Upper lobe of left lung (tissue), 6 donors: ENCODE results near the gene CMSS1. TPM values are rescaled to one million over a fixed set of nuclear protein-coding genes. Genes with fewer than 3 reads are reported as not detected.
A peak's percentile ranks its signal among the peaks of the same experiment; 100 is the strongest.

ENCODE experiments used
- ATAC-seq, 2 donors: fragments of 200-7000 bp; cut with Tn5 transposase; one replicate each; pipeline ENCODE4 v1.9.1; 2022; ENCODE audit warnings: mild to moderate bottlenecking in 2 of 2, moderate library complexity in 2 of 2; ENCODE audit not compliant: low FRiP score in 2 of 2
- DNase-seq, 2 donors: peaks; one replicate each; pipeline ENCODE4 v3.0.0-alpha.2; 2019 to 2020
- H3K27ac ChIP-seq, 4 donors: fragments of 200-600 bp; sonication (generic); one replicate each; pipeline ENCODE4 v1.5.1; 2016 to 2019
- H3K27me3 ChIP-seq, 4 donors: fragments of 200-600 bp; sonication (generic); one replicate each; pipeline ENCODE4 v1.5.1; 2017 to 2019
- H3K36me3 ChIP-seq, 4 donors: fragments of 200-600 bp; sonication (generic); one replicate each; pipeline ENCODE4 v1.5.1; 2016 to 2019
- H3K4me1 ChIP-seq, 4 donors: fragments of 200-600 bp; sonication (generic); one replicate each; pipeline ENCODE4 v1.5.1; 2018 to 2019
- H3K4me3 ChIP-seq, 4 donors: fragments of 200-600 bp; sonication (generic); one replicate each; pipeline ENCODE4 v1.5.1; 2017 to 2019; ENCODE audit warnings: mild to moderate bottlenecking in 2 of 4, moderate library complexity in 1 of 4
- H3K9me3 ChIP-seq, 4 donors: fragments of 200-600 bp; sonication (generic); one replicate each; pipeline ENCODE4 v1.5.1; 2018 to 2019
- EP300 ChIP-seq, 4 donors: sonication (generic); formaldehyde crosslinking; IDR thresholded peaks; one replicate each; pipeline ENCODE4 v1.5.1; 2017; ENCODE audit warnings: antibody characterized with exemption in 4 of 4, control low read depth in 2 of 4
- POLR2A ChIP-seq, 4 donors: fragments of 450-650 bp; IDR thresholded peaks; one replicate each; pipeline ENCODE4 v1.5.1; 2016 to 2017; ENCODE audit warnings: antibody characterized with exemption in 4 of 4, mild to moderate bottlenecking in 2 of 4
- POLR2AphosphoS5 ChIP-seq, 2 donors: sonication (generic); formaldehyde crosslinking; IDR thresholded peaks; one replicate each; pipeline ENCODE4 v1.5.1; 2017; ENCODE audit warnings: antibody characterized with exemption in 2 of 2
- WGBS, 2 donors: methylation state at CpG; one replicate each; pipeline ENCODE4 v1.1.5; 2017 to 2018; 5-methylcytosine and 5-hydroxymethylcytosine counted together
- total RNA-seq, 6 donors: library from RNA; depleted of rRNA in 4 of 6; stranded (reverse); fragments of >200 nt in 4 of 6; gene quantifications; one replicate each; pipeline versions ENCODE4 v1.1.0 to v1.2.1, GENCODE V29; 2016 to 2021
- TF ChIP-seq, protein P1 (sequence below), 6 experiments: fragments of 450-650 bp in 4 of 6; fragments of 200-600 bp in 2 of 6; sonication (generic) in 2 of 6; IDR thresholded peaks; one replicate each; pipeline ENCODE4 v1.5.1; 2016 to 2019; ENCODE audit warnings: antibody characterized with exemption in 6 of 6
- donor health status: DM: no; HTN: no; CAD: no; lungs with moderate emphysema.
- donor health status: DM: no; HTN: yes; CAD: no; lungs with severe emphysema.

The CMSS1 gene
- total RNA-seq, 6 donors from 2014 or later, result 4.0 to 21.1 (median 12.0) TPM

DNA sequence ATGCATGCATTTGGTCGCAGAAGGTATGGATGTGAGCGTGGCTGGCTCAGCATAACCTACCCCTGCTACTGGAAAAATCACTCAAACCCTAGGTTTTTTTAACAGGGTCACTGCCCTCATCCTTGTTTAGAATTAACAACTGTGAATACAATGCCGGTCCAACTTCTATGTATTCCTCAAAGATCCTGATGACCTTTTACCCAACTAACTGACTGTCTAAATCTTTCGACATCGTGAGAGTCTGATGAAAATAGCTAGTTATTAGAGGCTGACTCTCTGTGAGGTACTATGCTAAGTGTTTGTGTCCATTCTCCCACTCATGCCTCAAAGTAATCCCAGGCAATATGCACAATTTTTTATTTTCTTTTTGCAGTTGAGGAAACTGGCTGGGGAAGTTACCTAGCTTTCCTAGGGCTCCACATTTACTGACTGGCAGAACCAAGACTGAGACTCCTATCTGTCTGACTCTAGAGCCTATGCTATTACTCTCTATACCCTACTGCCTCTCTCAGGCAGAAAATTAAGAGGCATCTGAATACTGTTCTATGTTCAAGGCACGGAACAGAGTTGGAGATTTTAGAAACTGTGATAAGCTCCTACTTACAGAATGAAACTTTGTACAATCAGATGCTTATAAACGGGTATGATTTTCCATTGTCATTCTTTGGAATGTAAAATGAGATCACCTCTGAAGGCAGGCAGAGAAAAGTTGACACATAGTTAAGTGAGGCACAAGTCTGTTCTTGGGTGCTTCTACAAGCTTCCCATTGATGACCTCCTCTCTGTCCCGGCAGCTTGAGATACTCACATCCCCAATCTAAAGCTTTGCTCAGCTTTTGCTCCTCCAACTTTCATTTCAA lies 240.3 kb downstream of the CMSS1 start:
- no peak for TF ChIP-seq EP300 (IDR thresholded peaks at IDR 0.05)
- TF ChIP-seq POLR2AphosphoS5 (IDR thresholded peaks at IDR 0.05), result no peak
- DNase-seq (no peak), ATAC-seq (no peak)
- WGBS, 2 donors, result 90% methylated on average over 8 of the region's 8 CpGs
- no peaks in the 10 kb centered on the region for H3K36me3 ChIP-seq
- H3K27ac ChIP-seq, result no peak overlapping the region
- no peaks in the 10 kb centered on the region for H3K9me3 ChIP-seq
- peaks cover 0 to 6% (median 2%) of the 10 kb centered on the region in 4 donors for H3K4me1 ChIP-seq
- H3K27me3 ChIP-seq, result no peaks in the 10 kb centered on the region
- no peak overlapping the region for H3K4me3 ChIP-seq

DNA sequence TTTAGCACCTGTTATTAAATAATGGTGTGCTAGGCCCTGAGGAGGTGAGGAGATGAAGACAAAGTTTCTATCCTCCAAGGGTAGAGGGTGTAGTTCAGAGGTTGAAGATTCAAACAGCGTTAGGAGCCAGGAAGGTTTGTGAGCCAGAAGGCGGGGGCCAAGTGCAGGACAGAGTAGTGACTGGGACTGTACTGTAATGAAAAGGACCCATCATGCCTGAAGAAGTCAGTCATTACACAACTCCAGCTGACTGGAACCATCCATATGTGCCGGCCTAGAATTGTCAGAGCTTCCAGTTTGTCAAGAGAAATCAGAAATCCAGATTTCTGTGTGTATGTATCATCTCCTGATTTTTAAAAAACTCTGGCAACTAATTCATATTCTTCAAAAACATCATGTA lies 241.8 kb downstream of the CMSS1 start:
- DNase-seq, result no peak
- H3K27me3 ChIP-seq, result no peaks in the 10 kb centered on the region
- 95 to 97% methylated on average over 3 of the region's 3 CpGs for WGBS, 2 donors
- TF ChIP-seq, protein P1, sequence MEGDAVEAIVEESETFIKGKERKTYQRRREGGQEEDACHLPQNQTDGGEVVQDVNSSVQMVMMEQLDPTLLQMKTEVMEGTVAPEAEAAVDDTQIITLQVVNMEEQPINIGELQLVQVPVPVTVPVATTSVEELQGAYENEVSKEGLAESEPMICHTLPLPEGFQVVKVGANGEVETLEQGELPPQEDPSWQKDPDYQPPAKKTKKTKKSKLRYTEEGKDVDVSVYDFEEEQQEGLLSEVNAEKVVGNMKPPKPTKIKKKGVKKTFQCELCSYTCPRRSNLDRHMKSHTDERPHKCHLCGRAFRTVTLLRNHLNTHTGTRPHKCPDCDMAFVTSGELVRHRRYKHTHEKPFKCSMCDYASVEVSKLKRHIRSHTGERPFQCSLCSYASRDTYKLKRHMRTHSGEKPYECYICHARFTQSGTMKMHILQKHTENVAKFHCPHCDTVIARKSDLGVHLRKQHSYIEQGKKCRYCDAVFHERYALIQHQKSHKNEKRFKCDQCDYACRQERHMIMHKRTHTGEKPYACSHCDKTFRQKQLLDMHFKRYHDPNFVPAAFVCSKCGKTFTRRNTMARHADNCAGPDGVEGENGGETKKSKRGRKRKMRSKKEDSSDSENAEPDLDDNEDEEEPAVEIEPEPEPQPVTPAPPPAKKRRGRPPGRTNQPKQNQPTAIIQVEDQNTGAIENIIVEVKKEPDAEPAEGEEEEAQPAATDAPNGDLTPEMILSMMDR (IDR thresholded peaks at IDR 0.05), result no peak
- TF ChIP-seq POLR2A (IDR thresholded peaks at IDR 0.05) (no peak), EP300 (IDR thresholded peaks at IDR 0.05) (no peak), POLR2AphosphoS5 (IDR thresholded peaks at IDR 0.05) (no peak)
- H3K9me3 ChIP-seq, result no peaks in the 10 kb centered on the region
- H3K36me3 ChIP-seq, result no peaks in the 10 kb centered on the region
- peaks cover 10 to 14% (median 13%) of the 10 kb centered on the region in 4 donors for H3K4me1 ChIP-seq
- no peak overlapping the region for H3K27ac ChIP-seq
- no peak overlapping the region for H3K4me3 ChIP-seq
- no peak for ATAC-seq

DNA sequence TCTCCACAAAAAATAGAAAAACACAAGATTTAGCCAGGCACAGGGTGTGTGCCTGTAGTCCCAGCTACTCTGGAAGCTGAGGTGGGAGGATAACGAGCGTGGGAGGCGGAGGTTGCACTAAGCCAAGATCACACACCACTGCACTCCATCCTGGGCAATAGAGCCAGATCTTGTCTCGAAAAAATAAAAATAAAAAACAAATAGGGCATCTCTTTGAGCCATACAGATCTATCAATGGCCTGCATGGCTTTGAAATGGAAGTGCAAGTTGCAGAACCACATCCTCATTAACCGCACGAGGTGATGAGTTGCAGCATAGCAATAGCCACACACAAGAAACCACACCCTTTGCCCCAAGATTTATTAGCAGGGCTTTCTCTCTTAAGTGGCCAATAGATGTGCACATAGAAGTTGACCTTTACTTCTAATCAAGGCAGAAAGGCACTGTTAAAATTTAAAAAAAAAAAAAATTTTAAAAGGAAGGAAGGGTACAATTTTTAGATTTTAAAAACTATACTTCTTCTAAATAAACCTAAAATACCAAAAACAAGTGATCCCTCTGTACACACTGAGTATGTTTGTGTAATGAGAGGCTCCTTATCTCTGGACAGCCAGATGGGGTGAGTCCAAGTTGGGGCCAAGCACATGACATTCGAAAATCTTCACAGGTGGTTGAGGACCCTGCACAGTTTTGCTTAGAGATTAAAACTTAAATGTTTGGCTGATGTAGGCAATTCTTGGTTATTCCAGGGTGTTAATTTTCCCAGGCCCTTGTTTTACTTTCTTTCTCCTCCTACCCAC lies 243.2 kb downstream of the CMSS1 start:
- 79 to 87% methylated on average over 7 of the region's 7 CpGs for WGBS, 2 donors
- DNase-seq (no peak), ATAC-seq (peak in 1 of 2 donors; percentile 38)
- H3K4me1 ChIP-seq, result peaks cover 13 to 17% (median 16%) of the 10 kb centered on the region in 4 donors
- no peaks in the 10 kb centered on the region for H3K27me3 ChIP-seq
- no peak overlapping the region for H3K27ac ChIP-seq
- TF ChIP-seq EP300 (IDR thresholded peaks at IDR 0.05), result no peak
- TF ChIP-seq POLR2A (IDR thresholded peaks at IDR 0.05), result no peak
- TF ChIP-seq, protein P1 (IDR thresholded peaks at IDR 0.05), result no peak
- TF ChIP-seq POLR2AphosphoS5 (IDR thresholded peaks at IDR 0.05), result no peak
- no peaks in the 10 kb centered on the region for H3K9me3 ChIP-seq
- H3K4me3 ChIP-seq, result no peak overlapping the region
- no peaks in the 10 kb centered on the region for H3K36me3 ChIP-seq

GRCh38 chr3:100062665-100063064 lies 245.0 kb downstream of the CMSS1 start:
- H3K4me3 ChIP-seq, result no peak overlapping the region
- DNase-seq (no peak), ATAC-seq (no peak)
- no peaks in the 10 kb centered on the region for H3K36me3 ChIP-seq
- H3K9me3 ChIP-seq, result no peaks in the 10 kb centered on the region
- H3K27me3 ChIP-seq, result no peaks in the 10 kb centered on the region
- peaks cover 13 to 17% (median 16%) of the 10 kb centered on the region in 4 donors for H3K4me1 ChIP-seq
- TF ChIP-seq POLR2A (IDR thresholded peaks at IDR 0.05) (no peak), POLR2AphosphoS5 (IDR thresholded peaks at IDR 0.05) (no peak), EP300 (IDR thresholded peaks at IDR 0.05) (no peak)
- TF ChIP-seq, protein P1 (IDR thresholded peaks at IDR 0.05), result no peak
- WGBS, 2 donors, result 75 to 83% methylated on average over 4 of the region's 4 CpGs
- peak overlapping the region in 1 of 4 donors; percentile 82 for H3K27ac ChIP-seq

- ATAC-seq, result no peak
- WGBS, 2 donors, result 35 to 40% methylated on average over 7 of the region's 7 CpGs
- Histone ChIP-seq H3K36me3 (no peaks in the 10 kb centered on the region), H3K27me3 (no peaks in the 10 kb centered on the region), H3K27ac (peak overlapping the region; percentile 32 to 82 (median 65)), H3K4me3 (no peak overlapping the region), H3K4me1 (peaks cover 13 to 19% (median 17%) of the 10 kb centered on the region in 4 donors), H3K9me3 (no peaks in the 10 kb centered on the region)
- peak in 1 of 4 donors; percentile 28 for TF ChIP-seq EP300 (IDR thresholded peaks at IDR 0.05)
- no peak for TF ChIP-seq POLR2A (IDR thresholded peaks at IDR 0.05)
- peak; percentile 15 to 56 for TF ChIP-seq POLR2AphosphoS5 (IDR thresholded peaks at IDR 0.05)
- no peak for DNase-seq
Measured at GRCh38 chr3:100063929-100064461, 246.3 kb downstream of the CMSS1 start.
